PC-3 (cell line): ENCODE results near the gene MYO7A. TPM values are rescaled to one million over a fixed set of nuclear protein-coding genes. Genes with fewer than 3 reads are reported as not detected.

Experiments
- ATAC-seq: fragments of 200-7000 bp; cut with Tn5 transposase; 2 replicates; pipeline ENCODE4 v1.9.1; 2020; ENCODE audit warnings: mild to moderate bottlenecking, moderate library complexity
- BruUV-seq: library from RNA; stranded (reverse); fragments of 400-500 nt; replicated peaks from 2 replicates; lab custom pipeline; 2021; lab: Mats Ljungman, UMichigan
- CTCF ChIA-PET: fragments of 300-600 bp; sonication (Branson Sonifier 250); formaldehyde crosslinking; loops from one replicate; lab custom pipeline; 2022; ENCODE audit warnings: antibody characterized with exemption; lab: Charles Lee
- POLR2A ChIA-PET: fragments of 300-600 bp; sonication (Branson Sonifier 250); formaldehyde crosslinking; loops from one replicate; lab custom pipeline; 2022; ENCODE audit warnings: antibody characterized with exemption; ENCODE audit not compliant: unreplicated experiment; lab: Charles Lee
- DNase-seq: peaks from one replicate; pipeline ENCODE4 v3.0.0-alpha.2; 2015
- H2AFZ ChIP-seq: fragments of 300-600 bp; sonication (generic); 2 replicates; pipeline ENCODE4 v1.6.0; 2016; ENCODE audit warnings: antibody characterized with exemption, low read length
- H3F3A ChIP-seq: fragments of 300-600 bp; sonication (generic); one replicate; pipeline ENCODE4 v1.6.0; 2017; ENCODE audit warnings: antibody characterized with exemption, low read length, control low read depth, mild to moderate bottlenecking; ENCODE audit not compliant: unreplicated experiment
- H3K27ac ChIP-seq: fragments of 300-600 bp; sonication (generic); 2 replicates; pipeline ENCODE4 v1.5.1; 2016; ENCODE audit warnings: mild to moderate bottlenecking, low read length
- H3K27me3 ChIP-seq: fragments of 300-600 bp; sonication (generic); 2 replicates; pipeline ENCODE4 v1.6.1; 2016; ENCODE audit warnings: low read length, mixed read lengths
- H3K36me3 ChIP-seq: fragments of 300-600 bp; sonication (generic); 2 replicates; pipeline ENCODE4 v1.6.1; 2016; ENCODE audit warnings: low read depth, mixed run types, low read length, mixed read lengths
- H3K4me1 ChIP-seq: fragments of 300-600 bp; sonication (generic); 2 replicates; pipeline ENCODE4 v1.5.1; 2016; ENCODE audit warnings: low read length; ENCODE audit not compliant: insufficient read depth
- H3K4me2 ChIP-seq: fragments of 300-600 bp; sonication (generic); 2 replicates; pipeline ENCODE4 v1.6.0; 2016; ENCODE audit warnings: low read length
- H3K4me3 ChIP-seq: fragments of 300-600 bp; sonication (generic); 2 replicates; pipeline ENCODE4 v1.5.1; 2016; ENCODE audit warnings: mild to moderate bottlenecking, low read length, mixed read lengths
- H3K79me2 ChIP-seq: fragments of 300-600 bp; sonication (generic); 2 replicates; pipeline ENCODE4 v1.6.1; 2017; ENCODE audit warnings: low read length, mixed read lengths
- H3K9ac ChIP-seq: fragments of 300-600 bp; sonication (generic); 2 replicates; pipeline ENCODE4 v1.6.0; 2016; ENCODE audit warnings: mild to moderate bottlenecking, low read length
- H3K9me2 ChIP-seq: fragments of 300-600 bp; sonication (generic); replicated peaks from 2 replicates; pipeline ENCODE4 v1.6.1; 2016; ENCODE audit warnings: mixed run types, low read length, mixed read lengths
- H3K9me3 ChIP-seq: fragments of 300-600 bp; sonication (generic); 2 replicates; pipeline ENCODE4 v1.6.1; 2016; ENCODE audit warnings: low read length, mixed read lengths
- H4K20me1 ChIP-seq: fragments of 300-600 bp; sonication (generic); 2 replicates; pipeline ENCODE4 v1.6.1; 2016; ENCODE audit warnings: low read length, mixed read lengths
- EZH2 ChIP-seq: fragments of 300-600 bp; sonication (generic); IDR thresholded peaks from one replicate; pipeline ENCODE4 v1.6.1; 2017; ENCODE audit warnings: antibody characterized with exemption, mild to moderate bottlenecking, low read length; ENCODE audit not compliant: unreplicated experiment
- EZH2phosphoT487 ChIP-seq: fragments of 300-600 bp; sonication (generic); IDR thresholded peaks from 2 replicates; pipeline ENCODE4 v1.6.1; 2018; ENCODE audit warnings: mild to moderate bottlenecking, antibody characterized with exemption, low read length, borderline replicate concordance
- intact Hi-C: fragments of 100-400 bp; cut with micrococcal nuclease; formaldehyde crosslinking; loops from 2 replicates; pipeline ENCODE4 v1.9.0; 2023
- total RNA-seq: library from RNA; depleted of rRNA; stranded (reverse); fragments of >200 nt; gene quantifications from 2 replicates; pipeline ENCODE4 v1.2.3, GENCODE V29; 2014
- TF ChIP-seq, protein P1 (sequence below): fragments of 300-600 bp; sonication (generic); conservative IDR thresholded peaks from 2 replicates; pipeline ENCODE4 v1.5.1; 2017; ENCODE audit warnings: antibody characterized with exemption, low read depth, mild to moderate bottlenecking, low read length

MYO7A gene
- total RNA-seq, 1 experiment from 2014 or later = 0.66 TPM

DNA sequence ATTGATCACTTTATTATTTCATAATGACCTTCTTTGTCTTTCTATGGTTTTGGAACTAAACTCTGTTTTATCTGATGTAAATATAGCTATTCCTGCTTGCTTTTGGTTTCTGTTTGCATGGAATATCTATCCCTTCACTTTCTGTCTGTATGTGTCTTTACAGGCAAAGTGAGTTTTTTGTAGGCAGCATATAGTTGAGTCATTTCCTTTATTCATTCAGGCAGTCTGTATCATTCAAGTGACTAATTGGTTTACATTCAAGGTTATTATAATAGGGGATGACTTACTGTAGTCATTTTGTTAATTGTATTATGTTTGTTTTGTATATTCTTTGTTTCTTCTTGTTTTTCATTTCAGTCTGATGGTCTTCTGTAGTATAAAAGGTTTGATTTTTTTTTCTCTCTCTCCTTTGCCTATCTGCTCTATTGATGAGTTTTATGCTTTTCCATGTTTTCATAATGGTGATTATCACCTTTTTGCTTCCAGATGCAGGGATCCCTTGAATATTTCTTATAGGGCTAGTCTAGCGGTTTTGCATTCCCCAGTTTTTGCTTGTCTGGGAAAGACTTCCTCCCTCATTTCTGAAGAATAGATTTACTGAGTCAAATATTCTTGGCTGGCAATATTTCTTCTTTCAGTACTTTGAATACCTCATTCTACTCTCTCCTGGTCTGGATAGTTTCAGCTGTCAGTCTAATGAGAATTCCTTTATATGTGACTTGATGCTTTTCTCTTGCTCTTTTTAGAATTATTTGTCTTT, 123.0 kb downstream of the MYO7A start:
- Histone ChIP-seq H3K4me1 (peaks cover 32% of the 10 kb centered on the region), H3K27ac (peak overlapping the region; percentile 79), H3K9me3 (no peaks in the 10 kb centered on the region), H3K9me2 (no peaks in the 10 kb centered on the region), H3K4me2 (peak overlapping the region; percentile 57), H3K9ac (peak overlapping the region; percentile 26), H3F3A (peaks cover 9% of the 10 kb centered on the region), H4K20me1 (no peaks in the 10 kb centered on the region), H3K79me2 (no peaks in the 10 kb centered on the region), H3K27me3 (no peaks in the 10 kb centered on the region), H2AFZ (no peak overlapping the region), H3K36me3 (no peaks in the 10 kb centered on the region), H3K4me3 (no peak overlapping the region)
- CTCF ChIA-PET = no interaction called here
- intact Hi-C loops = no loop called here
- ATAC-seq (peak; percentile 94), DNase-seq (peak; percentile 78)
- TF ChIP-seq EZH2 (no peak), EZH2phosphoT487 (no peak)
- TF ChIP-seq, protein P1, sequence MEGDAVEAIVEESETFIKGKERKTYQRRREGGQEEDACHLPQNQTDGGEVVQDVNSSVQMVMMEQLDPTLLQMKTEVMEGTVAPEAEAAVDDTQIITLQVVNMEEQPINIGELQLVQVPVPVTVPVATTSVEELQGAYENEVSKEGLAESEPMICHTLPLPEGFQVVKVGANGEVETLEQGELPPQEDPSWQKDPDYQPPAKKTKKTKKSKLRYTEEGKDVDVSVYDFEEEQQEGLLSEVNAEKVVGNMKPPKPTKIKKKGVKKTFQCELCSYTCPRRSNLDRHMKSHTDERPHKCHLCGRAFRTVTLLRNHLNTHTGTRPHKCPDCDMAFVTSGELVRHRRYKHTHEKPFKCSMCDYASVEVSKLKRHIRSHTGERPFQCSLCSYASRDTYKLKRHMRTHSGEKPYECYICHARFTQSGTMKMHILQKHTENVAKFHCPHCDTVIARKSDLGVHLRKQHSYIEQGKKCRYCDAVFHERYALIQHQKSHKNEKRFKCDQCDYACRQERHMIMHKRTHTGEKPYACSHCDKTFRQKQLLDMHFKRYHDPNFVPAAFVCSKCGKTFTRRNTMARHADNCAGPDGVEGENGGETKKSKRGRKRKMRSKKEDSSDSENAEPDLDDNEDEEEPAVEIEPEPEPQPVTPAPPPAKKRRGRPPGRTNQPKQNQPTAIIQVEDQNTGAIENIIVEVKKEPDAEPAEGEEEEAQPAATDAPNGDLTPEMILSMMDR = no peak
- POLR2A ChIA-PET = no interaction called here
- no TSS peak for BruUV-seq

DNA sequence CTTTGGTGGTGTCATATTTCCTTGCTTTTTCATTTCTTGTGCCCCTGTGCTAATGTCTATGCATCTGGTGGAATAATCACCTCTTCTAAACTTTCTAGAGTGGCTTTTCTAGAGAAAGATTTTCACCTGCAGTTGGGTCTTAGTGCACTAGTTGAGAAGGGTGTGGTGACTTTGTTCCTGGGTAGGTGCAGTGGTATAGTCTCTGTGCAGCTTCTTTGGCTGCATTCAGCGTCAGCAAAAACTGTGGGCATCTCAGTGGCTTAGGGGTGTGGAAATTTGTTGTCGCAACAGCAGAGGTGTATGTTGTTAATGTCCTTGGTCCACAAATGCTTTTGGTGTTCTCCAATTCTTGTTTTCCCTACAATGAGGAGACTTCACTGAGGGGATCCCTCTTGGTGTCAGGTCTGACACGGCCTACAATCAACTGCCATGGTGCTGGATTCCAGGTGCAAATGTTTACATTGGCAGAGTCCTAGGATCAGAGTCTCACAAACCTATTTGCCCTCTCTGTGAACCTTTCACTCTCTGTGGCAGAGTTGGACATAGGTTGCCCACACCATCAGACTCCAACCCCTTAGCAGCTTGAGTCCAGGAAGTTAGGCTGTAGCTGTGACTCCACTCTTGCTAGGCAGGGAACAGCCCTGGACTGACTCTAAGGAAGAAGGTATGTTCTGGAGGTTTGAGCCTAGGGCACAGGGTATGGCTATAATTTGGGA, 124.7 kb downstream of the MYO7A start:
- Histone ChIP-seq H3K9me2 (no peaks in the 10 kb centered on the region), H3K9ac (no peak overlapping the region), H3K27me3 (no peaks in the 10 kb centered on the region), H3K79me2 (no peaks in the 10 kb centered on the region), H3K9me3 (no peaks in the 10 kb centered on the region), H2AFZ (no peak overlapping the region), H4K20me1 (no peaks in the 10 kb centered on the region), H3K4me1 (peaks cover 32% of the 10 kb centered on the region), H3K4me3 (no peak overlapping the region), H3K4me2 (no peak overlapping the region), H3K27ac (no peak overlapping the region), H3K36me3 (no peaks in the 10 kb centered on the region), H3F3A (peaks cover 9% of the 10 kb centered on the region)
- TF ChIP-seq EZH2phosphoT487 (no peak), EZH2 (no peak)
- TF ChIP-seq, protein P1 = no peak
- ATAC-seq (no peak), DNase-seq (no peak)
- CTCF ChIA-PET = no interaction called here
- intact Hi-C loops = no loop called here
- POLR2A ChIA-PET = no interaction called here
- BruUV-seq = no TSS peak

DNA sequence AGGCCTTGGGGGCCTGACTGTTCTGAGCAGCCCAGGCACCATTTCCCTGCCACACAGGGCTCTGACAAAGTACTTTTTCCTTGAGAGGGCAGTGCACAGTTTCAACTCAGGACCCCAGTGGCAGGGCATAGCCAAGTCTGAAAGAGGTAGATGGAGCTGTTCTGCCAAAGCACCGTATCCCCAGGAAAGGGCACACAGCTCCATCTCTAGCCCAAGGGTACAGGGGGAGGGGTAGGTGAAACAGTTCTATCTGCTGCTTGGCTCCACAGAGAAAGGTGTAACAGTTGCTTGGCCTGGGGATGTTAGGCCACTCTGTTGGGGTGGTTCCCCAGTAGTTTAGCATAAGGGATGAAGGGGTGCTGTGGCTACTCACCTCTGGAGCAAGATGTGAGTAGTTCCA, 125.6 kb downstream of the MYO7A start:
- no TSS peak for BruUV-seq
- ChIA-PET POLR2A (no interaction called here), CTCF (no interaction called here)
- Histone ChIP-seq H3K79me2 (no peaks in the 10 kb centered on the region), H3F3A (peaks cover 9% of the 10 kb centered on the region), H3K4me1 (peaks cover 32% of the 10 kb centered on the region), H3K4me2 (no peak overlapping the region), H3K9me2 (no peaks in the 10 kb centered on the region), H3K27ac (no peak overlapping the region), H4K20me1 (no peaks in the 10 kb centered on the region), H3K9ac (no peak overlapping the region), H3K27me3 (no peaks in the 10 kb centered on the region), H3K4me3 (no peak overlapping the region), H2AFZ (no peak overlapping the region), H3K36me3 (no peaks in the 10 kb centered on the region), H3K9me3 (no peaks in the 10 kb centered on the region)
- intact Hi-C loops = no loop called here
- no peak for ATAC-seq
- no peak for DNase-seq
- TF ChIP-seq EZH2 (no peak), EZH2phosphoT487 (no peak)
- TF ChIP-seq, protein P1 = no peak
